PC-3 (cell line): ENCODE measurements around the gene GNB2.

Experiments
- EZH2phosphoT487 ChIP-seq: fragments of 300-600 bp; sonication (generic); IDR thresholded peaks from 2 replicates; pipeline ENCODE4 v1.6.1; 2018; ENCODE audit warnings: mild to moderate bottlenecking, antibody characterized with exemption, low read length, borderline replicate concordance
- TF ChIP-seq, protein P1 (sequence below): fragments of 300-600 bp; sonication (generic); conservative IDR thresholded peaks from 2 replicates; pipeline ENCODE4 v1.5.1; 2017; ENCODE audit warnings: antibody characterized with exemption, low read depth, mild to moderate bottlenecking, low read length

DNA sequence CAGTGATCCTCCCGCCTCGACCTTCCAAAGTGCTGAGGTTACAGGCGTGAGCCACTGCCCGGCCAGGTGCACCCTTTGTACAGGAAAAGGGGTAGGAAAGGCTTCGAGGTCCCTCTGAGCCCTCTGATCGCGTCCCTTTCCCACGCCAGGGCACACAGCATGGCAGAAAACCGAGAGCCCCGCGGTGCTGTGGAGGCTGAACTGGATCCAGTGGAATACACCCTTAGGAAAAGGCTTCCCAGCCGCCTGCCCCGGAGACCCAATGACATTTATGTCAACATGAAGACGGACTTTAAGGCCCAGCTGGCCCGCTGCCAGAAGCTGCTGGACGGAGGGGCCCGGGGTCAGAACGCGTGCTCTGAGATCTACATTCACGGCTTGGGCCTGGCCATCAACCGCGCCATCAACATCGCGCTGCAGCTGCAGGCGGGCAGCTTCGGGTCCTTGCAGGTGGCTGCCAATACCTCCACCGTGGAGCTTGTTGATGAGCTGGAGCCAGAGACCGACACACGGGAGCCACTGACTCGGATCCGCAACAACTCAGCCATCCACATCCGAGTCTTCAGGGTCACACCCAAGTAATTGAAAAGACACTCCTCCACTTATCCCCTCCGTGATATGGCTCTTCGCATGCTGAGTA lies 33.3 kb downstream of the GNB2 start:
- TF ChIP-seq, protein P1, sequence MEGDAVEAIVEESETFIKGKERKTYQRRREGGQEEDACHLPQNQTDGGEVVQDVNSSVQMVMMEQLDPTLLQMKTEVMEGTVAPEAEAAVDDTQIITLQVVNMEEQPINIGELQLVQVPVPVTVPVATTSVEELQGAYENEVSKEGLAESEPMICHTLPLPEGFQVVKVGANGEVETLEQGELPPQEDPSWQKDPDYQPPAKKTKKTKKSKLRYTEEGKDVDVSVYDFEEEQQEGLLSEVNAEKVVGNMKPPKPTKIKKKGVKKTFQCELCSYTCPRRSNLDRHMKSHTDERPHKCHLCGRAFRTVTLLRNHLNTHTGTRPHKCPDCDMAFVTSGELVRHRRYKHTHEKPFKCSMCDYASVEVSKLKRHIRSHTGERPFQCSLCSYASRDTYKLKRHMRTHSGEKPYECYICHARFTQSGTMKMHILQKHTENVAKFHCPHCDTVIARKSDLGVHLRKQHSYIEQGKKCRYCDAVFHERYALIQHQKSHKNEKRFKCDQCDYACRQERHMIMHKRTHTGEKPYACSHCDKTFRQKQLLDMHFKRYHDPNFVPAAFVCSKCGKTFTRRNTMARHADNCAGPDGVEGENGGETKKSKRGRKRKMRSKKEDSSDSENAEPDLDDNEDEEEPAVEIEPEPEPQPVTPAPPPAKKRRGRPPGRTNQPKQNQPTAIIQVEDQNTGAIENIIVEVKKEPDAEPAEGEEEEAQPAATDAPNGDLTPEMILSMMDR = no peak
- no peak for TF ChIP-seq EZH2phosphoT487
